Omental fat pad (tissue), 4 donors: ENCODE measurements around the gene INPP5F. TPM values are rescaled to one million over a fixed set of nuclear protein-coding genes. Genes with fewer than 3 reads are reported as not detected.

Experiments
- ATAC-seq: fragments of 150-250 bp; one replicate; pipeline ENCODE4 v1.9.1; 2016; ENCODE audit warnings: mild to moderate bottlenecking, moderate library complexity; ENCODE audit not compliant: low FRiP score
- DNase-seq: peaks from one replicate; pipeline ENCODE4 v3.0.0-alpha.2; 2019; ENCODE audit warnings: low spot score
- total RNA-seq, 4 donors: library from RNA; depleted of rRNA; stranded (reverse); fragments of >200 nt; gene quantifications; one replicate each; pipeline ENCODE4 v1.1.0, GENCODE V29; 2016
- TF ChIP-seq, protein P1 (sequence below), 3 donors: fragments of 450-650 bp; IDR thresholded peaks; one replicate each; pipeline ENCODE4 v1.5.1; 2016 to 2017; ENCODE audit warnings: antibody characterized with exemption in 3 of 3, mild to moderate bottlenecking in 3 of 3, moderate library complexity in 2 of 3

The INPP5F gene
- total RNA-seq, 4 donors from 2014 or later = 7.8 to 19.8 (median 12.3) TPM

- ATAC-seq (no peak), DNase-seq (no peak)
- TF ChIP-seq, protein P1, sequence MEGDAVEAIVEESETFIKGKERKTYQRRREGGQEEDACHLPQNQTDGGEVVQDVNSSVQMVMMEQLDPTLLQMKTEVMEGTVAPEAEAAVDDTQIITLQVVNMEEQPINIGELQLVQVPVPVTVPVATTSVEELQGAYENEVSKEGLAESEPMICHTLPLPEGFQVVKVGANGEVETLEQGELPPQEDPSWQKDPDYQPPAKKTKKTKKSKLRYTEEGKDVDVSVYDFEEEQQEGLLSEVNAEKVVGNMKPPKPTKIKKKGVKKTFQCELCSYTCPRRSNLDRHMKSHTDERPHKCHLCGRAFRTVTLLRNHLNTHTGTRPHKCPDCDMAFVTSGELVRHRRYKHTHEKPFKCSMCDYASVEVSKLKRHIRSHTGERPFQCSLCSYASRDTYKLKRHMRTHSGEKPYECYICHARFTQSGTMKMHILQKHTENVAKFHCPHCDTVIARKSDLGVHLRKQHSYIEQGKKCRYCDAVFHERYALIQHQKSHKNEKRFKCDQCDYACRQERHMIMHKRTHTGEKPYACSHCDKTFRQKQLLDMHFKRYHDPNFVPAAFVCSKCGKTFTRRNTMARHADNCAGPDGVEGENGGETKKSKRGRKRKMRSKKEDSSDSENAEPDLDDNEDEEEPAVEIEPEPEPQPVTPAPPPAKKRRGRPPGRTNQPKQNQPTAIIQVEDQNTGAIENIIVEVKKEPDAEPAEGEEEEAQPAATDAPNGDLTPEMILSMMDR (IDR thresholded peaks at IDR 0.05) = no peak
These were observed 29.6 kb downstream of the INPP5F start for GRCh38 chr10:119755446-119755845.

- TF ChIP-seq, protein P1 (IDR thresholded peaks at IDR 0.05) = no peak
- ATAC-seq = no peak
These were observed 32.8 kb downstream of the INPP5F start for GRCh38 chr10:119758448-119759195.

DNA sequence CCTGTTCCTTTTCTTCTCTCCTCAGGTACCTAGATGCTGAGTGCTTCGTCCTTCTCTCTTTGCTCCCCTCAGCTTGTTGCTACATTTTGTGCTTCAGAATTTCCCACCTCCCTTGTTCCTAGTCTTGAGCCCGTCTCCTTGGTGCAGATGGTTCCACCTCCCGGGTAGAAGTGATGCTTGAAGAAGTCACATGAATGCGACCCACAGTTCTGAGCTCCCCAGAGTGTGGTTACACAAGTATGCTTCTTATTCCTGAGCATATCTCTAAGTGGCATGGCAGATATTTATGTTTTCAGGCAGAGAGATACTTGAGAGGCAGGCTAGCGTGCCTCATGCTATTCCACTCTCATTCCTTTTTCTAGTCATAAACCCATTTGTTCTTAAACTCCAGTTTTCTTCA, 34.0 kb downstream of the INPP5F start:
- ATAC-seq (no peak), DNase-seq (no peak)
- TF ChIP-seq, protein P1 (IDR thresholded peaks at IDR 0.05) = no peak

More at GRCh38 chr10:119758448-119759195, 32.8 kb downstream of the INPP5F start:
- DNase-seq = no peak

DNA sequence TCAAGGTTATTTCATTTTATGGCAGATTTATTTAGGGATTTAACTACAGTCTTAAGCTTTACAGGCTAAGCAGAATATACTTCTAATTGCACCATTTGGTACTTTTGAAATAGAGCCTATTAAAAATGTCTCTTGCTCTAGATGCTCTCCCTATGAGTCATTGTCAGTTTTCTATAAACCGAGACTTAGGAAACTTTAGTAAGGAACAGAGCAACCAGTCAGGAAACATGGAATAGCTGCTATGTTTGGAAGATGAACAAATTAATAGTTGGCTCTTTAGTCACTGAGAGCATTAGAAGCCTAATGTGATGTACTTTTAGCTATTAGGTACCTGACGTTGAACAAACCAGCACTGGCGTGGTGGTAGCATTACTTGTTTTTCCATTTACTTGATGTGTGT, 35.3 kb downstream of the INPP5F start:
- peak; percentile 88 for ATAC-seq
- TF ChIP-seq, protein P1 (IDR thresholded peaks at IDR 0.05) = no peak
- DNase-seq = no peak

- DNase-seq = no peak
- TF ChIP-seq, protein P1 (IDR thresholded peaks at IDR 0.05) = no peak
- ATAC-seq = no peak
These were observed 36.2 kb downstream of the INPP5F start for GRCh38 chr10:119762035-119762434.

- TF ChIP-seq, protein P1 (IDR thresholded peaks at IDR 0.05) = no peak
- no peak for ATAC-seq
- DNase-seq = no peak
These were observed 37.3 kb downstream of the INPP5F start for GRCh38 chr10:119762805-119763798.
